Osteoblast (primary cell): ENCODE results near the gene SLC1A7. TPM values are rescaled to one million over a fixed set of nuclear protein-coding genes. Genes with fewer than 3 reads are reported as not detected.

ENCODE experiments used
- DNase-seq: peaks from one replicate; pipeline ENCODE4 v3.0.0; 2011; ENCODE audit warnings: low spot score, mixed read lengths; ENCODE audit not compliant: insufficient read length; ENCODE audit errors: missing footprints
- H2AFZ ChIP-seq: 2 replicates; pipeline ENCODE4 v1.6.0; 2011; ENCODE audit warnings: mild to moderate bottlenecking, low read length
- H3K27ac ChIP-seq: 2 replicates; pipeline ENCODE4 v1.5.1; 2011; ENCODE audit warnings: mild to moderate bottlenecking, low read depth, low read length, moderate library complexity
- H3K27me3 ChIP-seq: 2 replicates; pipeline ENCODE4 v1.6.0; 2012; ENCODE audit warnings: mild to moderate bottlenecking, control low read depth, inconsistent platforms, low read length, moderate library complexity; ENCODE audit not compliant: insufficient read depth
- H3K36me3 ChIP-seq: 2 replicates; pipeline ENCODE4 v1.5.1; 2011; ENCODE audit warnings: mild to moderate bottlenecking, low read length, control low read depth, moderate library complexity; ENCODE audit not compliant: insufficient read depth
- H3K4me1 ChIP-seq: 2 replicates; pipeline ENCODE4 v1.5.1; 2011; ENCODE audit warnings: mild to moderate bottlenecking, low read length, control low read depth, moderate library complexity; ENCODE audit not compliant: insufficient read depth
- H3K4me2 ChIP-seq: 2 replicates; pipeline ENCODE4 v1.6.0; 2011; ENCODE audit warnings: mild to moderate bottlenecking, low read length; ENCODE audit not compliant: insufficient read depth
- H3K4me3 ChIP-seq: fragments of 200-600 bp; sonication (generic); 3 replicates; pipeline ENCODE4 v1.5.1; 2012; ENCODE audit warnings: mild to moderate bottlenecking, low read length, inconsistent platforms; ENCODE audit not compliant: insufficient read depth
- H3K79me2 ChIP-seq: 2 replicates; pipeline ENCODE4 v1.6.0; 2012; ENCODE audit warnings: mild to moderate bottlenecking, low read length, control low read depth, inconsistent platforms; ENCODE audit not compliant: insufficient read depth
- H3K9me3 ChIP-seq: 2 replicates; pipeline ENCODE4 v1.5.1; 2011; ENCODE audit warnings: low read depth, low read length, control low read depth
- H4K20me1 ChIP-seq: 2 replicates; pipeline ENCODE4 v1.6.0; 2012; ENCODE audit warnings: mild to moderate bottlenecking, low read length, control low read depth; ENCODE audit not compliant: insufficient read depth
- CTCF ChIP-seq: IDR thresholded peaks from 2 replicates; pipeline ENCODE4 v1.5.1; 2011; ENCODE audit warnings: mild to moderate bottlenecking, low read depth, low read length, moderate library complexity; ENCODE audit errors: extremely low read depth
- total RNA-seq: library from RNA; depleted of rRNA; stranded (reverse); fragments of >200 nt; gene quantifications from 2 replicates; pipeline ENCODE4 v1.2.3, GENCODE V29; 2012

SLC1A7 gene
- total RNA-seq, 1 donor: 0.36 TPM

GRCh38 chr1:53129891-53130597, 12.4 kb downstream of the SLC1A7 start:
- H3K9me3 ChIP-seq: no peaks in the 10 kb centered on the region
- DNase-seq: no peak
- H3K27ac ChIP-seq: no peak overlapping the region
- no peaks in the 10 kb centered on the region for H4K20me1 ChIP-seq
- no peaks in the 10 kb centered on the region for H3K36me3 ChIP-seq
- no peak overlapping the region for H3K4me2 ChIP-seq
- H3K27me3 ChIP-seq: no peaks in the 10 kb centered on the region
- H3K4me3 ChIP-seq: no peak overlapping the region
- H3K79me2 ChIP-seq: no peaks in the 10 kb centered on the region
- no peak for TF ChIP-seq CTCF
- H3K4me1 ChIP-seq: peaks cover 2% of the 10 kb centered on the region
- no peak overlapping the region for H2AFZ ChIP-seq

- no peak for TF ChIP-seq CTCF
These were observed 14.0 kb downstream of the SLC1A7 start for GRCh38 chr1:53128401-53128800.

GRCh38 chr1:53127546-53127945, 14.9 kb downstream of the SLC1A7 start:
- Histone ChIP-seq H3K27me3 (no peaks in the 10 kb centered on the region), H3K4me2 (no peak overlapping the region), H3K9me3 (no peaks in the 10 kb centered on the region), H3K4me3 (no peak overlapping the region), H4K20me1 (no peaks in the 10 kb centered on the region), H2AFZ (peak overlapping the region; percentile 57), H3K79me2 (no peaks in the 10 kb centered on the region), H3K36me3 (no peaks in the 10 kb centered on the region), H3K4me1 (peaks cover 19% of the 10 kb centered on the region), H3K27ac (no peak overlapping the region)
- DNase-seq: no peak
- no peak for TF ChIP-seq CTCF

More at GRCh38 chr1:53128401-53128800, 14.0 kb downstream of the SLC1A7 start:
- Histone ChIP-seq H3K27ac (no peak overlapping the region), H3K79me2 (no peaks in the 10 kb centered on the region), H3K36me3 (no peaks in the 10 kb centered on the region), H3K4me2 (no peak overlapping the region), H3K4me1 (peaks cover 11% of the 10 kb centered on the region), H3K27me3 (no peaks in the 10 kb centered on the region), H2AFZ (no peak overlapping the region), H4K20me1 (no peaks in the 10 kb centered on the region), H3K9me3 (no peaks in the 10 kb centered on the region), H3K4me3 (no peak overlapping the region)
- no peak for DNase-seq

GRCh38 chr1:53126495-53126894, 15.9 kb downstream of the SLC1A7 start:
- Histone ChIP-seq H3K9me3 (no peaks in the 10 kb centered on the region), H3K36me3 (no peaks in the 10 kb centered on the region), H3K27ac (no peak overlapping the region), H3K4me1 (peaks cover 27% of the 10 kb centered on the region), H3K4me2 (no peak overlapping the region), H3K4me3 (no peak overlapping the region), H3K79me2 (no peaks in the 10 kb centered on the region), H3K27me3 (no peaks in the 10 kb centered on the region), H2AFZ (no peak overlapping the region), H4K20me1 (no peaks in the 10 kb centered on the region)
- TF ChIP-seq CTCF: no peak
- no peak for DNase-seq
